ENCODE measurements around the gene APBB2.

GRCh38 chr4:40992472-40993295 lies 221.7 kb downstream of the APBB2 start:
- no peak for TF ChIP-seq SRF (IDR thresholded peaks at IDR 0.05; ENCODE audit: low read depth in 2 of 2, low read length in 2 of 2)
- no peak for TF ChIP-seq PML (IDR thresholded peaks at IDR 0.05; ENCODE audit: low read length)
- 0 out of 2 replicates have a peak, but pooled peaks have one; percentile 66 for TF ChIP-seq RBBP5 (conservative IDR thresholded peaks at IDR 0.05)
- TF ChIP-seq YY1 (IDR thresholded peaks at IDR 0.05; ENCODE audit: low read depth, low read length), result 0 out of 2 replicates have a peak, but pooled peaks have one; percentile 26
- no peak for TF ChIP-seq SUZ12 (IDR thresholded peaks at IDR 0.05; ENCODE audit: unreplicated experiment)
- no peak for TF ChIP-seq GABPA (IDR thresholded peaks at IDR 0.05; ENCODE audit: low read depth)
- peak; percentile 71 for TF ChIP-seq POLR2A (IDR thresholded peaks at IDR 0.05; ENCODE audit: low read depth, low read length)
- no peak for TF ChIP-seq CTCF (IDR thresholded peaks at IDR 0.05 in 2 of 3, conservative IDR thresholded peaks at IDR 0.05 in 1 of 3; ENCODE audit: control insufficient read depth in 2 of 3, extremely low read depth in 1 of 3, insufficient read depth in 1 of 3, low read depth in 3 of 3, low read length in 3 of 3)
- TF ChIP-seq RFX5 (IDR thresholded peaks at IDR 0.05; ENCODE audit: low read depth, low read length), result no peak
- TF ChIP-seq NKRF (conservative IDR thresholded peaks at IDR 0.05), result no peak
- no peak for TF ChIP-seq ZNF384 (IDR thresholded peaks at IDR 0.05; ENCODE audit: borderline replicate concordance, low read depth, low read length)
- 0 out of 3 replicates have a peak, but pooled peaks have one; percentile 28 for TF ChIP-seq POU2F2 (IDR thresholded peaks at IDR 0.05; ENCODE audit: borderline replicate concordance, low read depth, low read length)
- no peak for TF ChIP-seq HCFC1 (IDR thresholded peaks at IDR 0.05; ENCODE audit: low read length)
- TF ChIP-seq MTA2 (IDR thresholded peaks at IDR 0.05; ENCODE audit: low read depth), result peak; percentile 60
